Stimulated activated naive CD8-positive, alpha-beta T cell treated with anti-CD3 and anti-CD28 coated beads, Interleukin-15, Interleukin-2, amounts not matched to agents 100 U/mL and 50 U/mL, for 24 hours (primary cell): ENCODE measurements around the gene LRIG1.

ENCODE experiments used
- ATAC-seq: fragments of 150-1000 bp; cut with Tn5 transposase; one replicate; pipeline ENCODE4 v1.10.0; 2021
- DNase-seq: peaks from one replicate; pipeline ENCODE4 v3.0.0; 2021

LRIG1 gene

GRCh38 chr3:66401157-66401550, 99.7 kb downstream of the LRIG1 start:
- ATAC-seq = no peak
- no peak for DNase-seq

- no peak for DNase-seq
Measured at GRCh38 chr3:66400411-66401156, 100.2 kb downstream of the LRIG1 start.

GRCh38 chr3:66399529-66400232, 101.1 kb downstream of the LRIG1 start:
- ATAC-seq (no peak), DNase-seq (no peak)

More at GRCh38 chr3:66400411-66401156, 100.2 kb downstream of the LRIG1 start:
- no peak for ATAC-seq

GRCh38 chr3:66398228-66399025, 102.4 kb downstream of the LRIG1 start:
- ATAC-seq (no peak), DNase-seq (no peak)

- ATAC-seq = no peak
- DNase-seq = no peak
Measured at GRCh38 chr3:66397745-66398144, 103.1 kb downstream of the LRIG1 start.

- ATAC-seq (no peak), DNase-seq (no peak)
Measured at GRCh38 chr3:66396888-66397287, 103.9 kb downstream of the LRIG1 start.

GRCh38 chr3:66396161-66396760, 104.6 kb downstream of the LRIG1 start:
- ATAC-seq = no peak

GRCh38 chr3:66395635-66396034, 105.2 kb downstream of the LRIG1 start:
- no peak for ATAC-seq
- no peak for DNase-seq

More at GRCh38 chr3:66396161-66396760, 104.6 kb downstream of the LRIG1 start:
- DNase-seq = no peak

GRCh38 chr3:66394753-66395249, 106.0 kb downstream of the LRIG1 start:
- DNase-seq (no peak), ATAC-seq (no peak)

- ATAC-seq (peak; percentile 73), DNase-seq (peak; percentile 24)
Measured at GRCh38 chr3:66394019-66394752, 106.6 kb downstream of the LRIG1 start.

GRCh38 chr3:66393333-66394005, 107.4 kb downstream of the LRIG1 start:
- no peak for DNase-seq
- ATAC-seq = peak; percentile 37

GRCh38 chr3:66392966-66393332, 107.9 kb downstream of the LRIG1 start:
- ATAC-seq (no peak), DNase-seq (no peak)

- DNase-seq (no peak), ATAC-seq (no peak)
Measured at GRCh38 chr3:66392512-66392911, 108.3 kb downstream of the LRIG1 start.

- DNase-seq = no peak
- no peak for ATAC-seq
Measured at GRCh38 chr3:66390013-66390412, 110.8 kb downstream of the LRIG1 start.

GRCh38 chr3:66386925-66387650, 113.7 kb downstream of the LRIG1 start:
- ATAC-seq = peak; percentile 30
- no peak for DNase-seq

GRCh38 chr3:66386011-66386924, 114.6 kb downstream of the LRIG1 start:
- ATAC-seq (no peak), DNase-seq (no peak)

- DNase-seq (no peak), ATAC-seq (no peak)
Measured at GRCh38 chr3:66385066-66385465, 115.8 kb downstream of the LRIG1 start.

- DNase-seq (no peak), ATAC-seq (no peak)
Measured at GRCh38 chr3:66383998-66384745, 116.7 kb downstream of the LRIG1 start.
